ENCODE results near the gene TTBK1.

The TTBK1 gene

GRCh38 chr6:43273707-43274106 is 30.4 kb downstream of the TTBK1 start:
- H3K36me3 ChIP-seq (replicated peaks; ENCODE audit: low read depth, low read length): no peaks in the 10 kb centered on the region
- no peak overlapping the region for H3K4me3 ChIP-seq (ENCODE audit: low read length)
- no peak overlapping the region for H3K9ac ChIP-seq (ENCODE audit: low read length)
- peaks cover 12% of the 10 kb centered on the region; the same call in 1 of the 2 replicates for H3K27me3 ChIP-seq (ENCODE audit: low read depth, low read length)
- H3K9me3 ChIP-seq (ENCODE audit: insufficient read depth, low read length): no peaks in the 10 kb centered on the region
- H3K79me2 ChIP-seq (ENCODE audit: low read length): no peaks in the 10 kb centered on the region
- H3K4me1 ChIP-seq (ENCODE audit: low read length): peaks cover 43% of the 10 kb centered on the region
- no peaks in the 10 kb centered on the region for H4K20me1 ChIP-seq (ENCODE audit: insufficient read depth, low read length)
- no peak overlapping the region for H3K27ac ChIP-seq (ENCODE audit: low read length)
- no peak for TF ChIP-seq EZH2phosphoT487 (IDR thresholded peaks at IDR 0.05; ENCODE audit: low read depth)
- TF ChIP-seq, protein P1, sequence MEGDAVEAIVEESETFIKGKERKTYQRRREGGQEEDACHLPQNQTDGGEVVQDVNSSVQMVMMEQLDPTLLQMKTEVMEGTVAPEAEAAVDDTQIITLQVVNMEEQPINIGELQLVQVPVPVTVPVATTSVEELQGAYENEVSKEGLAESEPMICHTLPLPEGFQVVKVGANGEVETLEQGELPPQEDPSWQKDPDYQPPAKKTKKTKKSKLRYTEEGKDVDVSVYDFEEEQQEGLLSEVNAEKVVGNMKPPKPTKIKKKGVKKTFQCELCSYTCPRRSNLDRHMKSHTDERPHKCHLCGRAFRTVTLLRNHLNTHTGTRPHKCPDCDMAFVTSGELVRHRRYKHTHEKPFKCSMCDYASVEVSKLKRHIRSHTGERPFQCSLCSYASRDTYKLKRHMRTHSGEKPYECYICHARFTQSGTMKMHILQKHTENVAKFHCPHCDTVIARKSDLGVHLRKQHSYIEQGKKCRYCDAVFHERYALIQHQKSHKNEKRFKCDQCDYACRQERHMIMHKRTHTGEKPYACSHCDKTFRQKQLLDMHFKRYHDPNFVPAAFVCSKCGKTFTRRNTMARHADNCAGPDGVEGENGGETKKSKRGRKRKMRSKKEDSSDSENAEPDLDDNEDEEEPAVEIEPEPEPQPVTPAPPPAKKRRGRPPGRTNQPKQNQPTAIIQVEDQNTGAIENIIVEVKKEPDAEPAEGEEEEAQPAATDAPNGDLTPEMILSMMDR (IDR thresholded peaks at IDR 0.05; ENCODE audit: low read depth, low read length): no peak
- H2AFZ ChIP-seq (ENCODE audit: low read depth, low read length): no peak overlapping the region
- H3K4me2 ChIP-seq (ENCODE audit: low read length): no peak overlapping the region

DNA sequence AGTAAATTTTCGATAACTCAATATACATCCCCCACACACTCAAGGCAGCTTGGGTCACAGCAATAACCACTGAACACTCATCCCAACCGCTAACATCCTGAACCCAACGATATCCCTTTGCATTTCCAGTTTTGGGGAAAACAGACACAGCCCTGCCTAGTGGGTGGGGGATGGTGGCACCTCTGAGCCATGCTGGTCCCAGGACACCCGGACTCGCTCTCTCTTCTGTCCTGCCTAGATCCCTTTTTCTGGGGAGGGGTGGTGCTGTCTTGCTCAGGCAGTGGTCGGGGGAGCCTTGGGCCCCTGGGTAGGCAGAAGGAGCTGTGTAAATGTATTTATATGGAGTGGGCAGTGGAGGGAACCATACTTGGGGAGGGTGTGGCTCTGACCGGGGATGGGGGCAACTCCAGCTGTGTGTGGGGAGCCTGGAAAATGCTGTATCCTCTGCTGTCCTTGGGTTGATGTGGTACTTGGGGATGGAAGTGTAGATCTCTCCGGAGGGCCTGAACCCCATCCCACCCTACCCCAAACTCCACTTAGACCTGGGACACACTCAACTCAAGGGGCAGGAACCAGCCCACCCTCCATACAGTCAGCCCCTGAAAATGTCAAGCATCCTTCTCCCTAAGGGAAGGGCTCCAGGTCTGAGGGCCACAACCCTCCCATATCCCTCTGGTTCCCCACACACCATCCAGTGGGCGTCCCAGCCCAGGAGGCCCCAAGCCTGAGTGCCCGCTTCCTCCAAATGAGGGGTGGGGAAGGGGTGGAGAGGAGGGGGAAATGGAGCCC is 31.0 kb downstream of the TTBK1 start:
- Histone ChIP-seq H3K9ac (ENCODE audit: low read length) (no peak overlapping the region), H3K79me2 (ENCODE audit: low read length) (no peaks in the 10 kb centered on the region), H3K4me2 (ENCODE audit: low read length) (no peak overlapping the region), H4K20me1 (ENCODE audit: insufficient read depth, low read length) (no peaks in the 10 kb centered on the region), H3K27me3 (ENCODE audit: low read depth, low read length) (0 out of 2 replicates have a peak, but pooled peaks cover 7% of the 10 kb centered on the region), H3K4me3 (ENCODE audit: low read length) (no peak overlapping the region), H2AFZ (ENCODE audit: low read depth, low read length) (no peak overlapping the region), H3K36me3 (replicated peaks; ENCODE audit: low read depth, low read length) (no peaks in the 10 kb centered on the region), H3K27ac (ENCODE audit: low read length) (no peak overlapping the region), H3K9me3 (ENCODE audit: insufficient read depth, low read length) (no peaks in the 10 kb centered on the region), H3K4me1 (ENCODE audit: low read length) (peaks cover 37% of the 10 kb centered on the region)
- TF ChIP-seq, protein P1 (IDR thresholded peaks at IDR 0.05; ENCODE audit: low read depth, low read length): no peak
- no peak for TF ChIP-seq EZH2phosphoT487 (IDR thresholded peaks at IDR 0.05; ENCODE audit: low read depth)

DNA sequence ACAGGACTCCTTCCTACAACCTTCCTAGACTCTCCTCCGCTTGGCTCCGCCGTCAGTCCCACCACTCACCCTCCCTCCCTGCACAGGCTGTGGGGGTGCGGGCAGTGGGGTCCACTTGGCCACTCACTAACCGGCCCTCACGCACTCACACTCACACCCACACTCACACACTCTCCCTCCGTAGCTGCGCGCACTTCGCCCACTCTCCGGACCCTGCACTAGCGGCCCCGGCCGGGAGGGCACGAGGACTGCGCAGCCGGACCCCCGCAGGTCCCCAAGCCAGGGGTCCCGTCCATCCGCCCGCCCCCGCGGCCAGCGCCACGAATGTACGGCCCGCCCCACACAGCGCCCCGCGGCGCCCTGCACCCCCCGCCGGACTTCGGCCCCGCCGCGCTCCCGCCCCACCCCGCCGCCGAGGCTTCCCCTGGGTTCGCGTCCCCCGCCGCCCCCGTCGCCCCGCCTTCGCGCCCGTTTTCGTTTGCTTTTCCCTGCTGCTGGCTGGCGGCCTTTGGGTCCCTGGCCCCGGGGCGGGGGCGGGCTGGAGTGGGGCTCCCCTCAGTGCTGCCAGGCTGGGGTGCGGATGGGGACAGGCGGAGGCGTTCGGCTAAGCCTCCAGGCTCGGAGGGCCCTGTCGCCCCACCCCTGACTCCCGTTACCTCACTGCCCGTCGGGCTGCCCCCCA is 31.8 kb downstream of the TTBK1 start:
- H4K20me1 ChIP-seq (ENCODE audit: insufficient read depth, low read length): no peaks in the 10 kb centered on the region
- TF ChIP-seq, protein P1 (IDR thresholded peaks at IDR 0.05; ENCODE audit: low read depth, low read length): no peak
- no peak for TF ChIP-seq EZH2phosphoT487 (IDR thresholded peaks at IDR 0.05; ENCODE audit: low read depth)
- H2AFZ ChIP-seq (ENCODE audit: low read depth, low read length): no peak overlapping the region
- H3K27ac ChIP-seq (ENCODE audit: low read length): no peak overlapping the region
- H3K4me3 ChIP-seq (ENCODE audit: low read length): no peak overlapping the region
- H3K4me2 ChIP-seq (ENCODE audit: low read length): no peak overlapping the region
- no peaks in the 10 kb centered on the region for H3K79me2 ChIP-seq (ENCODE audit: low read length)
- H3K36me3 ChIP-seq (replicated peaks; ENCODE audit: low read depth, low read length): no peaks in the 10 kb centered on the region
- H3K9me3 ChIP-seq (ENCODE audit: insufficient read depth, low read length): no peaks in the 10 kb centered on the region
- H3K27me3 ChIP-seq (ENCODE audit: low read depth, low read length): peaks cover 9% of the 10 kb centered on the region; the same call in 1 of the 2 replicates
- H3K9ac ChIP-seq (ENCODE audit: low read length): no peak overlapping the region
- peaks cover 29% of the 10 kb centered on the region for H3K4me1 ChIP-seq (ENCODE audit: low read length)

Measured in OCI-LY3 (cell line).